ENCODE data around the gene HAPLN2. TPM values are rescaled to one million over a fixed set of nuclear protein-coding genes. Genes with fewer than 3 reads are reported as not detected.

HAPLN2 gene
- total and polyA plus RNA-seq, 2 of the 4 experiments (the other 2 are of a cell fraction), result not detected

DNA sequence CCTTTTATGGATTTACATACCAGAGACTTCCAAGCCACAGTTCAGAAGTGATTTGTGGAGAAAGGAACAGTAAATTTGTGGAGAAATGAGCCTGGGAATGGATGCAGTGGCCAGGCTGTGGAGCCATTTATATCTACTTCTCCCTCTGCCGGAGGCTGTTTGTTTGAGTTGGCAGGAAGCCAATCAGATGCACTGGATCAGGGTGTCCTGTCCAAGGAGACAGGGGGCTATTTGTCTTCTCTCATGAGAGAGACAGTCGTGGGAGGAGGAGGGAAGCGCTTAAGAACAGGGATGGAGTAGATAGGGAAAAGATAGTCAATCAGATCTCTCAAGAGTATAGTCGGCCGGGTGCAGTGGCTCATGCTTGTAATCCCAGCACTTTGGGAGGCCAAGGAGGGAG lies 2.8 kb upstream of the HAPLN2 start:
- dilution Hi-C loops (cut with HindIII; ENCODE audit: low sequenced_read_pairs, unreplicated experiment) (no loop called here), intact Hi-C loops (cut with micrococcal nuclease) (no loop called here), in situ Hi-C loops (cut with MboI; ENCODE audit: low sequenced_read_pairs) (no loop called here)
- Histone ChIP-seq H3K36me3 (ENCODE audit: control insufficient read depth, insufficient read depth, low read length) (no peaks in the 10 kb centered on the region), H3K9me1 (ENCODE audit: insufficient read depth, low read length) (no peaks in the 10 kb centered on the region), H4K8ac (ENCODE audit: low read depth in 2 of 2, low read length in 2 of 2) (no peak overlapping the region), H3K14ac (replicated peaks; ENCODE audit: low read depth, low read length) (no peak overlapping the region), H3K9me3 (ENCODE audit: control insufficient read depth, insufficient read depth, low read length) (no peaks in the 10 kb centered on the region), H3K9ac (ENCODE audit: low read depth, low read length) (no peak overlapping the region), H3K23ac (ENCODE audit: low read depth, low read length) (0 out of 2 replicates have a peak overlapping the region, but pooled peaks have one; percentile 31), H4K5ac (ENCODE audit: low read depth, low read length) (no peak overlapping the region), H2BK15ac (ENCODE audit: low read depth, low read length) (no peak overlapping the region), H3K4me1 (ENCODE audit: control insufficient read depth, insufficient read depth, low read length) (peaks cover 4% of the 10 kb centered on the region; the same call in 1 of the 2 replicates), H4K20me1 (ENCODE audit: insufficient read depth, low read length) (no peaks in the 10 kb centered on the region), H2AK9ac (replicated peaks; ENCODE audit: low read depth, low read length, poor library complexity) (no peak overlapping the region), H3K4ac (ENCODE audit: low read depth, low read length) (no peak overlapping the region), H4K91ac (ENCODE audit: insufficient read depth, low read depth, low read length) (no peak overlapping the region), H3K4me3 (ENCODE audit: insufficient read depth, low read depth, low read length) (no peak overlapping the region), H3K4me2 (ENCODE audit: low read depth, low read length) (no peak overlapping the region; the same call in 1 of the 2 replicates), H2AFZ (replicated peaks; ENCODE audit: low read length, poor library complexity) (no peak overlapping the region), H2AK5ac (ENCODE audit: low read depth, low read length) (no peak overlapping the region), H3K18ac (ENCODE audit: low read depth, low read length) (no peak overlapping the region), H3K27me3 (ENCODE audit: control insufficient read depth, insufficient read depth, low read length) (peaks cover 62% of the 10 kb centered on the region), H2BK20ac (ENCODE audit: low read depth, low read length) (no peak overlapping the region), H3K27ac (ENCODE audit: insufficient read depth, low read length) (no peak overlapping the region), H2BK120ac (ENCODE audit: low read depth, low read length) (no peak overlapping the region), H3K79me1 (ENCODE audit: low read depth in 1 of 2, low read length in 2 of 2) (no peaks in the 10 kb centered on the region), H3K56ac (ENCODE audit: extremely low read depth, insufficient read depth, low read length) (no peak overlapping the region), H2BK5ac (ENCODE audit: low read depth, low read length, poor library complexity, severe bottlenecking) (no peak overlapping the region)
- DNase-seq (peak; percentile 45), ATAC-seq (ENCODE audit: low read depth) (peak; percentile 42)
- no CpG with 5 or more reads among the region's 5 CpGs for WGBS, 2 experiments (ENCODE audit: extremely low coverage in 2 of 2, insufficient read length in 1 of 2)
- TF ChIP-seq, protein P1, sequence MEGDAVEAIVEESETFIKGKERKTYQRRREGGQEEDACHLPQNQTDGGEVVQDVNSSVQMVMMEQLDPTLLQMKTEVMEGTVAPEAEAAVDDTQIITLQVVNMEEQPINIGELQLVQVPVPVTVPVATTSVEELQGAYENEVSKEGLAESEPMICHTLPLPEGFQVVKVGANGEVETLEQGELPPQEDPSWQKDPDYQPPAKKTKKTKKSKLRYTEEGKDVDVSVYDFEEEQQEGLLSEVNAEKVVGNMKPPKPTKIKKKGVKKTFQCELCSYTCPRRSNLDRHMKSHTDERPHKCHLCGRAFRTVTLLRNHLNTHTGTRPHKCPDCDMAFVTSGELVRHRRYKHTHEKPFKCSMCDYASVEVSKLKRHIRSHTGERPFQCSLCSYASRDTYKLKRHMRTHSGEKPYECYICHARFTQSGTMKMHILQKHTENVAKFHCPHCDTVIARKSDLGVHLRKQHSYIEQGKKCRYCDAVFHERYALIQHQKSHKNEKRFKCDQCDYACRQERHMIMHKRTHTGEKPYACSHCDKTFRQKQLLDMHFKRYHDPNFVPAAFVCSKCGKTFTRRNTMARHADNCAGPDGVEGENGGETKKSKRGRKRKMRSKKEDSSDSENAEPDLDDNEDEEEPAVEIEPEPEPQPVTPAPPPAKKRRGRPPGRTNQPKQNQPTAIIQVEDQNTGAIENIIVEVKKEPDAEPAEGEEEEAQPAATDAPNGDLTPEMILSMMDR (conservative IDR thresholded peaks at IDR 0.05; ENCODE audit: low read depth, low read length), result 0 out of 2 replicates have a peak, but pooled peaks have one; percentile 2
- TF ChIP-seq NFE2L2 (IDR thresholded peaks at IDR 0.05; ENCODE audit: low read depth, low read length), result no peak
- ChIA-PET CTCF (no interaction called here), POLR2A (ENCODE audit: unreplicated experiment) (no interaction called here)
- no TSS peak for BruUV-seq (replicated peaks)

All from IMR-90 (cell line).